ENCODE data around the gene EYS.

- TF ChIP-seq ZNF24 (IDR thresholded peaks at IDR 0.05), result no peak
- no peak for TF ChIP-seq HDAC3 (IDR thresholded peaks at IDR 0.05; ENCODE audit: borderline replicate concordance, partially characterized antibody)
- no peak for TF ChIP-seq ZBTB40 (IDR thresholded peaks at IDR 0.05)
- no peak for TF ChIP-seq ZBTB40 (CRISPR knock-in tag; IDR thresholded peaks at IDR 0.05)
Measured at GRCh38 chr6:65126667-65127066, 580.4 kb downstream of the EYS start.
